Psoas muscle (tissue), 8 donors: ENCODE data around the gene EPHB6. TPM values are rescaled to one million over a fixed set of nuclear protein-coding genes. Genes with fewer than 3 reads are reported as not detected.

ENCODE experiments used
- ATAC-seq, 4 donors: fragments of 200-7000 bp; cut with Tn5 transposase; one replicate each; pipeline ENCODE4 v1.9.1; 2020; ENCODE audit warnings: moderate library complexity in 3 of 4, mild to moderate bottlenecking in 2 of 4
- DNase-seq, 2 donors: peaks; one replicate each; pipeline ENCODE4 v3.0.0-alpha.2; 2020
- H3K27ac ChIP-seq: fragments of 200-600 bp; one replicate; pipeline ENCODE4 v1.8.0; 2022
- H3K27me3 ChIP-seq, 3 donors: fragments of 200-600 bp in 1 of 3; one replicate each; pipeline versions ENCODE4 v1.6.1 to v1.8.0; 2013 to 2022; ENCODE audit warnings: low read length in 2 of 3, mild to moderate bottlenecking in 2 of 3, moderate library complexity in 1 of 3; ENCODE audit not compliant: insufficient read depth in 3 of 3
- H3K36me3 ChIP-seq, 2 donors: fragments of 200-600 bp in 1 of 2; one replicate each; pipeline versions ENCODE4 v1.6.1 to v1.8.0; 2013 to 2022; ENCODE audit warnings: low read depth in 1 of 2, mild to moderate bottlenecking in 1 of 2, moderate library complexity in 1 of 2; ENCODE audit not compliant: insufficient read depth in 1 of 2
- H3K4me1 ChIP-seq: fragments of 200-600 bp; one replicate; pipeline ENCODE4 v1.8.0; 2022
- H3K4me3 ChIP-seq: fragments of 200-600 bp; one replicate; pipeline ENCODE4 v1.8.0; 2022; ENCODE audit warnings: mild to moderate bottlenecking
- H3K9me3 ChIP-seq: fragments of 200-600 bp; one replicate; pipeline ENCODE4 v1.8.0; 2022
- CTCF ChIP-seq: fragments of 200-600 bp; IDR thresholded peaks from one replicate; pipeline ENCODE4 v1.8.0; 2022; ENCODE audit warnings: antibody characterized with exemption
- WGBS, 3 donors: extraction: QIAGEN DNeasy Blood & Tissue Kit; methylation state at CpG; one replicate each; pipeline versions ENCODE4 v1.1.6 to v1.1.7; 2013; 5-methylcytosine and 5-hydroxymethylcytosine counted together
- intact Hi-C, 2 donors: fragments of 100-400 bp; cut with DNase I; formaldehyde crosslinking; loops; one replicate each; pipeline versions ENCODE4 v1.11.0 to v1.14.2; 2022
- polyA plus RNA-seq, 3 donors: library from polyadenylated mRNA; stranded (reverse); fragments of 200-250 nt; gene quantifications; one replicate each; pipeline ENCODE4 v1.2.3, GENCODE V29; 2013
- total RNA-seq, 4 donors: library from RNA; stranded (reverse); fragmentation: NEBNext Ultra II Directional in 2 of 4; extraction: Animal tissue kit (Norgen Biotek cat#: 25700) in 2 of 4; gene quantifications; one replicate each; pipeline versions ENCODE4 v1.2.1 to v1.2.4, GENCODE V29; 2021 to 2023
- donor health status: healthy with polysubstance abuse.
- donor health status: DM: no; HTN: no; CAD: no; lungs with moderate emphysema.
- donor health status: Bipolar disorder and iron deficiency.
- donor health status: healthy.
- donor health status: DM: yes; HTN: yes; CAD: no.
- donor health status: DM: no; HTN: no; CAD: no.
- donor health status: DM: no; HTN: no; CAD: no.
- donor health status: DM: yes; HTN: yes; CAD: no.

EPHB6 gene
- total and polyA plus RNA-seq, 7 donors: 0.57 to 5.7 (median 2.9) TPM

DNA sequence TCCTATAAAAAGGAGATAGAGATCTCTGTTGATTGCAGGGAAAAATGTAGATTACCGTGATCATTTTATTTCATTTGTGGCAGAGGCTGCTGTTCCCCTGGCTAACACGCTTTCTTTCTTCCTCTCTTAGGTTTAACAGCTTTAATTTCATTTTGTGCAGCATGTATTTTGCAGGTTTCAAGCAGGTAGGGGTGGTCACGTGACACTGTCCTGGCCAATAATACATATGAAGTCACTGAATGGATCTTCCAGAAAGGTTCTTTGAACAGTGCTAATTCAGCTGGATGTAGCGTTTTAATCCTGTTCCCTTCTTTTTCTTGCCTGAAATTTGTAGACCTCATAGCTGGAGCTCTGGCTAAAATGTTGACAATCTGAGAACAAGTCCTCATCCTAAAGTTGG is 3.6 kb upstream of the EPHB6 start:
- no peaks in the 10 kb centered on the region for H3K4me1 ChIP-seq
- intact Hi-C loops: loop anchor here in 1 of 2 donors (5.0 to 10.0 kb wide), 2 partner anchors 151 to 364 kb away; no protein-coding TSS in a partner anchor
- no peaks in the 10 kb centered on the region for H3K36me3 ChIP-seq
- no peak for DNase-seq
- H3K27me3 ChIP-seq: peaks cover 0 to 3% (median 0%) of the 10 kb centered on the region in 3 donors
- no peak overlapping the region for H3K4me3 ChIP-seq
- 82 to 89% (median 86%) methylated on average over 4 of the region's 4 CpGs for WGBS, 3 donors
- ATAC-seq: no peak
- TF ChIP-seq CTCF: no peak
- no peak overlapping the region for H3K27ac ChIP-seq
- H3K9me3 ChIP-seq: no peaks in the 10 kb centered on the region

DNA sequence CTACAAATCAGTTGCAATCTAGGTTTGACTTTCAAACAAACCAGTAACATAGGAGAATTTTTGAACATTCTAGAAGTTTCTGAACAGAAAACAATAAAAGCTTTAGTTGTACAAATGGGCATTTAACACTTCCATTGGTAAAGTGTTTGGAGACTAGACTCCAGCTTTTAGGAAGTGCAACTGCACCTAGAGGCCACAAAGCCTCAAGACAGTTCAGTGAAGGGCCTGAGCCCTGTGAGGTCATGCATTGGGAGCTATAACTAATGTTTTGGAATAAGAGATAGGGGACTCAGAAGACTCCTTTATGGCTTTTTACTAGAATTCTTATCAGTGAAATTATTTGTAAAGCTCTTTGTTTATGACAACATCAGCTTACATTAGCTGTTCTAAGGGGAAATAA is 3.0 kb upstream of the EPHB6 start:
- no peak for TF ChIP-seq CTCF
- ATAC-seq (no peak), DNase-seq (no peak)
- no peaks in the 10 kb centered on the region for H3K4me1 ChIP-seq
- H3K4me3 ChIP-seq: no peak overlapping the region
- intact Hi-C loops: loop anchor here in 1 of 2 donors (5.0 to 10.0 kb wide), 2 partner anchors 150 to 363 kb away; no protein-coding TSS in a partner anchor
- no peaks in the 10 kb centered on the region for H3K36me3 ChIP-seq
- peaks cover 0 to 3% (median 0%) of the 10 kb centered on the region in 3 donors for H3K27me3 ChIP-seq
- no peaks in the 10 kb centered on the region for H3K9me3 ChIP-seq
- no peak overlapping the region for H3K27ac ChIP-seq

GRCh38 chr7:142853739-142854371 is 1.0 kb upstream of the EPHB6 start:
- Histone ChIP-seq H3K9me3 (no peaks in the 10 kb centered on the region), H3K27ac (no peak overlapping the region), H3K27me3 (peaks cover 0 to 3% (median 0%) of the 10 kb centered on the region in 3 donors), H3K4me1 (no peaks in the 10 kb centered on the region), H3K4me3 (peak overlapping the region; percentile 79), H3K36me3 (no peaks in the 10 kb centered on the region)
- WGBS, 3 donors: 0 to 1% (median 0%) methylated on average over 23 of the region's 23 CpGs
- intact Hi-C loops: loop anchor here (1.0 to 10.0 kb wide), 4 partner anchors 148 to 361 kb away; no protein-coding TSS in a partner anchor
- peak; percentile 72 to 83 (median 76) for ATAC-seq
- peak; percentile 75 for TF ChIP-seq CTCF
- peak; percentile 47 to 73 for DNase-seq

GRCh38 chr7:142855114-142855743 is 353 bp downstream of the EPHB6 start:
- Histone ChIP-seq H3K27me3 (no peaks in the 10 kb centered on the region), H3K27ac (no peak overlapping the region), H3K4me3 (peak overlapping the region; percentile 79), H3K9me3 (no peaks in the 10 kb centered on the region), H3K36me3 (no peaks in the 10 kb centered on the region), H3K4me1 (no peaks in the 10 kb centered on the region)
- 2 to 4% (median 3%) methylated on average over 37 to 43 of the region's 43 CpGs for WGBS, 3 donors
- no peak for TF ChIP-seq CTCF
- ATAC-seq (peak in 3 of 4 donors; percentile 11 to 19 (median 18)), DNase-seq (no peak)
- intact Hi-C loops: loop anchor here (2.0 to 10.0 kb wide), 2 partner anchors 360 kb away; no protein-coding TSS in a partner anchor
